GM19023 (cell line): ENCODE results near the gene DPF3.
A peak's percentile ranks its signal among the peaks of the same experiment; 100 is the strongest.

ENCODE experiments used
- ATAC-seq: cut with Tn5 transposase; IDR thresholded peaks from one replicate; pipeline ENCODE4 v1.9.1; 2021; ENCODE audit warnings: mild to moderate bottlenecking, moderate library complexity; ENCODE audit not compliant: unreplicated experiment

The DPF3 gene

DNA sequence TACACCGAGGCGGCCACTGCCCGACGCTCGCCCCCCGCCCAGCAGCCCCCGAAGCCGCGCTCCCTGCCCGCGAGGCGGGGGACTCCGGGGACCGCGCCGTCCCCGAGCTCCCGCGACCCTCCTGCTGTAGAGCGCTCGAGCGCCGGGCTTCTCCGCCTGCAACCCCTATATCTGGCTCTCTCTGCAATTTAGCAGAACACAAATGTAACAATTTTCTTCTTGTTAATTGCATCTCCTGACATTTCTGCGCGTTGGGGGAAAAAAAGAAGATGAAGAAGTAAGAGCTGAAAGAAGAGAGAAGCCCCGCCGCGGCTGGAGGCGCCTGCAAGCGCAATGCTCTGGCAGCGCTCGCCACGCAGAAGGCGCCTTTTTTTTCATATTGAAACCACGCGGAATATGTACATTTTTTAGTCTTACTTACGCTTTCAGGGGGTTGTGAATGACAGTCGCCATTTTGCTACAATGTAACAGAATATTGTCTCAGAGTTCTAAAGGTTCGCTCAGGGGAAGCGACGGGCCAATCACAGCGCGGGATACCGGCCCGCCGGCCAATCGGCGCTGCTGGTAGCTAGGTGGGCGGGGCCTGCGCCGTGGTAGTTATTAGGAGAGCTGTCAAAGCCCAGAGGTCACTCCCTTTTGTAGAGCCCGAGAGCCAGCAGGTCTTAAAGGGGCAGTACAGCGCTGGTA lies at the start of gene DPF3:
Gene DPF3 (minus strand): TSS at position 466 of the 687 bp plus-strand sequence. CDS start 13 bp downstream, at position 453.
- ATAC-seq: peak; percentile 99

DNA sequence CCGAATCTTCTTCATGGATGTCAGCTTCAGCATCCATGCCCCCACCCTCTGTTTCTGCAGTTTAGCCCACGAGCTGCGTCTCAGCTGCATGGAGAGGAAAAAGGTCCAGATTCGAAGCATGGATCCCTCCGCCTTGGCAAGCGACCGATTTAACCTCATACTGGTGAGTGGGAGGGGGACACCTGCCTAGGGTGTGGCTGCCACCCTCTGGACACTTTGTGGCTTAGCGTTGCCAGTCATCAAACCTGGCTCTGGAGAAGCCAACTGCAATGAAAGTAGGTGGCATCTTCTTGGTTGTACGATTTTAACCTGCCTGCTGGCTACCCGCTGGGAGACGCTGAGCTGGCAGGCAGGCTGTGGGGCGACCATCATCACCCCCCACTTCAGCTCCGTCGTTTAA lies 49.0 kb upstream of the DPF3 start:
- ATAC-seq: no peak

DNA sequence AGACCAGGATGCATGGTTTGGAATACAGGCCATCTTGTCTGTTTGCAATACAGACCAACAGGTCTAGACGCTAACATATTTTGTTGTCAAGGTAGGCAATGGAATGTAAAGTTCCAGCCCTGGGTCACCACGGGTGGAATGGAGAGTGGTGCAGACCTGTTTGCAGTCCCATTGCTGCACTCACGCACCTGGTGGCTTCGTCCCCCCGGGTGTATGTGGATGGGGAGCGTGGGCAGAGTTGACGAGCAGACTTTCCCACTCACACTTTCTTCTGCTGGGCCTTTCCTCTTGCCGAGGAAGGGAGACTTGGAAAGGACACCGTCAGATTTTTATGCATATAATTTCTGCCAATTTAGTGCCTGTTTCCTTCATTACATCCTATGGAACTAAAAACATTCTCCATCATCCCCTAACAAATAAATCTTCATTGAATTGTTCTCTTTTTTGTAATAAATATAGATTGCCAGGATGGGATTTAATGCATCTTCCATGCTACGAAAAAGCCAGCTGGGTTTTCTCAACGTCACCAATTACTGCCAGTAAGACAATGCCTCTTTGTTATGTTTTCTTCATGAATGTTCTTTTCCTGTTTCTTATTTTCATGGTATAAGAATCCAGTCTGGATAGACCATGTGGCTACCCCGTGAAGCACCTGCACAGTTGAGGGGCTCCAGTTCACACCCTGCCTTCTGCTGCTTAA lies 47.5 kb upstream of the DPF3 start:
- no peak for ATAC-seq

DNA sequence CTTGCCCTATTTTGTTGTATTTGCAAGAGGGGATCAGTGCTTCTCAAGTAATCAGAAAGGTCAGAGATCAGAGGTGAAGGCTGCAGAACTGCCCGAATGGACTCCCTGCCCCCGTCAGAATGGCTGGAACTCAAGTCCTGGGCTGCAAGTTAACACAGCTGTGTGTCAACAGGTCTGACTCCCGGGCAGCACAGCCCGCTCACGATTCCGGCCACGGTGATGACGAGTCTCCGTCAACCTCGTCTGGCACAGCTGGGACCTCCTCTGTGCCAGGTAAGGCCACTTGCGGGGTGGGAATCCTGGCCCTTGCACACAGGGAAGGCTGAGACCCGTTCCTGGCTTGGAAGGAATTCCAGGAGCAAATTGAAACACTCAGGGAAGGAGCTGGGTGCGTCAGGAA lies 45.7 kb upstream of the DPF3 start:
- no peak for ATAC-seq

DNA sequence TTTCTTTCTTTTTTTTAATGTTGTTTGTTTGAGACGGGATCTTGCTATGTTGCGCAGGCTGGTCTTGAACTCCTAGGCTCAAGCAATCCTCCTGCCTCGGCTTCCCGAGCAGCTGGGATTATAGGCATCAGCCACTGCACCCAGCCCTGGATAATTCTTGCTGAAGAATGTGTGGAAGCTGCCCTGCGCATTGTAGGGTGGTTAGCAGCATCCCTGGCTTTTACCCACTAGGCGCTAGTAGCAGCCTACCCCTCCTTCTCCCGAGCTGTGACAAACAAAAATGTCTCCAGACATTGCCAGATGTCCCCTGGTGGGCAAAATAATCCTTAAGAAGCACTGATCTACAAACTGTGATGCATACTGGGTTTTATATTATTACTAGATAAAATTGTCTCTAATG lies 39.0 kb upstream of the DPF3 start:
- no peak for ATAC-seq

DNA sequence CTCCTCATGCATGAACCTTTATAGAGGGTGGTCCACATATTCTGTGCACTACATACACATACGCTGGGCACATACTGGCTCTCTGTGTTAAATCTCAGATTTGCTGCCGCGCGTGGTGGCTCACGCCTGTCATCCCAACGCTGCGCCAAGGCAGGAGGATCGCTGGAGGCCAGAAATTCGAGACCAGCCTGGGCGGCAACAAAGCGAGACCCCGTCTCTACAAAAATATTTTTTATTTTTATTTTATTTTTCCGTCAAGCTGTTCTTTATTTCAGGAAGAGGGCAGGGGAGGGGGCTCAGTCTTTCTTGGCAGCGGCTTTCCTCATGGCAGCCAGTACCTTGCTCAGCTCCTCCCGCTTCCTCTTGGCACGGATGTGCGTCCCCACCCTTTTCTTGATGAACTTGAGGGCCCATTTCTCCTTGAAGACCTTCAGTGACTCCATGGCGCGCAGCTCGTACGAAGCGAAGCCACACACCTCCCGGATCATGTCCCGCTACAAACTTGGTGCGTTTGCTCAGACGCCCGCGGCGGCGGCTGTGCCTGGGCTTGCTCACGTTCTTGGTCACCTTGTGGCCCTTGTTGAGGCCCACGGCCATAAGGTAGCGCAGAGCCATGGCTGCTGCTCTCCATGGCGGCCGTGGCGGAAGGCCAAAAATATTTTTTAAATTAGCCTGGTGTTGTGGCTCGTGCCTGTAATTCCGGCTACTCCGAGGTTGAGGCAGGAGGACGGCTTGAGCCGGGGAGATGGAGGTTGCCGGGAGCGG lies 35.6 kb upstream of the DPF3 start:
- ATAC-seq: no peak

DNA sequence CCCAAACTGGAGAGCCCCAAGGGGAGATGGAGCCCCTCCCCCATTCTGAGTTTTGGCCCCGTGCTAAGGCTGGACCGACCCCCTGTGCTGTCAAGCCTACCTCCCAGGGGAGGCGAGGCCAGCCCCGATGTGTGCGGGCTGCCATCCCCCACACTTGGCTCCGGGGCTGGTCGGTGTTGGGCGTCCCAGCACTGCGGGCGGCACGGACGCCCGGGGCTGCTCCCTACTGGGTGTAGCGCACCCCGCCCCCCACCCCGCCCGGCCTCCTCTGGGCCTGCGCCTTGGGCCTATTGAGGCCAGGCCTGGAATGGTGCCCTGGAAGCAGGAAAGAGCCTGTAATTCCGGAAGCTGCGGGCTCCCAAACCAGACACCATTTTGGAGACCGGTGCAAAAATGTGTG lies 35.0 kb upstream of the DPF3 start:
- no peak for ATAC-seq

DNA sequence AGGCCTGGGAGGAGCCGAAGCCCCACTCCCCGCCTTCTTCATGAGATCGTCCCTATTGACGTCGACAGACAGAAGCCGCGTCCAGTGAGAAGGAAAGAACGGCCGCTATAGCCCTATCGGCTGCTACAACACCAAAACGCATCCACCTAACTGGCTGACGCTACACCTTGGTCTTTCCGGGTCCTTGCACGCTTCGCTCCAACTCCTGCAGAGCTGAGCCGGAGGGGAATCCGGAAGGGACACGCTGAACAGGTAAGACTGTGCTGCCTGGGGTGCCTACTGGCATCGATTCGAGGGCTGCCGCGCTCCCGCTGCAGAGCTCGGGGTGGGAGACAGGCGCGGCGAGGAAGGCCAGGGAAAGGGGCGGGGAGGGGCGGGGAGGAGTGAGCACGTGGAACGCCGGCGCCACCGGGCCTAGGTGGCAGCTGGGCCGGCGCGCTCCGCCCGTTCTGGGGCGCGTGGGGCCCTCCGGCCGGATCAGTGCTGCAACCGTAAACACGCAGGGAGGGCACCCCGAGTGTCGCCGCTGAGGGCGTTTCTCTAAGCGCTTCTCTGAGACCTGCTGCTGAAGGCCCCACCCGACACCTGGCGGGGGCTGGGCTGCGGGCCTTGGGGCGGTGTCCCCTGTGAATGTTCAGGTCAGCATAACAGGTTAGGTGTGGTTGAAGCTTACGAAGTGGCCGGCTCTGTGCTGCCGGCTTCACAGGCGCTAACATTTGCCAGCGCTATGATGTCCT lies 32.6 kb upstream of the DPF3 start, which contains the start of gene DCAF4:
Gene DCAF4 (plus strand): TSS at position 173 of the 737 bp plus-strand sequence. CDS start 11,515 bp downstream, outside the sequence.
- ATAC-seq: peak; percentile 95

DNA sequence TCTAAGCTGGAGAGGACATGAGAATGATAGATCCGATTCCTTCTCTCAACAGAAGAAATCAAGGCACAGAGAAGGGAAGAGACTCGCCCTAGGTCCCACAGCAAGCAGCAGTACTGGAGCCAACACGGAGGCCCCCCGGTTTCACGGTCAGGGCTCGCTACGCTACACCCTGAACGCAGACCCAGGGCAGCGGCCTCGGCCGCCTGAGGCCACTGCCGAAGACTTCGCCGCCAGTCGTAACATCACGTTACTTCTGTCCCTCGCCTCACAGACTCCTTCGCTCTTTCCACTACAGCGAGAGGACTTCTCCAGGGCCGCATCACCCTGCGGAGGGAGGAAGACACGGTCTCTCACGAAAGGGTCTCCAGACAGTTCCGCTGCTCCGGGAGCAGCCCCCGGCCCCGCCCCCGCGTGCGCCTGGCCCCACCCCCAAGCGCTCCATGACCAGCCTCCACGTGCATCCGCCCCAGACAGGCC lies 32.0 kb upstream of the DPF3 start:
- peak; percentile 21 for ATAC-seq

DNA sequence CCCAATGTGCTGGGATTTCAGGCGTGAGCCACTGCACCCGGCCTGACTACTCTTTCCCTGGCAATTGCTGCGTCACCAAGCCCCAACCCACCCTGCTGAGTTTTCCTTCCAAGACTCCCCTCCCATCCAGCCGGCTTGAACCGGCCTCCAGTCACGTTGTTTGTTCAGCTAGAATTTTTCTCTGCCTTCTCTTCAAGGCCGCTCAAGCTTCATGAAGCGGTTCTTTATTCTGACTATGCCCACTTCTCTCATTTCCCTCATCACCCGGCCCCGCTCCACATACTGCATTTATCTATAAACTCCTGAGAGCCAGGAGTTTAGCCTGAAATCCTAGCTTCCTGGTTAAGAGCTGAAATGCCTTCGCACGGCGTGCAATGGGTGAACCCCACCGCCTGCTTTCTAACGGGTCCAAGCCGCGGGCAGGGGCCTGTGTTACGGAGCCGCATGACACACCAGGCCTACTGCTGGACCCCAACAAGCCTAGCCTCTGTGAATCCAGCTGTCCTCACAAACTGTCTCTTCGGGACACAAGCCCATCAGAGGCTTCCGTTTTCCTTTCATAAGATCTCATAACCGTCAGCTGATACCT lies 31.4 kb upstream of the DPF3 start:
- no peak for ATAC-seq

DNA sequence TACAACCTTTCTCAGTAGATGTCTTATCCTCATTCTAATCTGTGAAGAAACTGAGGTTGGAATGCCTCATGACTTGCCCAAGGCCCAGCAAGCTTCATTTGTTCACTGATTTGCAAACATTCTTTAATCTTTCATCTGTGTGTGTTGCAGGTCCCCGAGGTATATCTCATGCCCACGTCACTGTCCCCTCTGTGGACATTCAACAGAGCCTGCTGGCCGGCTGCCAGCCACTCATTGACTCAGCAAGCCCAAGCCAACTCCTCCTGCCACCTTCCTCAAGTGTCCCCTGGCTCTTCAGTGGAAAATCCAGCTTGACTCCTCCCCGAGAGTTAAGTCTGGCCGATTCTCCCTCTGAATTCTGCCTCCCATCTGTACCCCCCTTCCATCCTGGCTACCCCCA lies 30.4 kb upstream of the DPF3 start:
- no peak for ATAC-seq

DNA sequence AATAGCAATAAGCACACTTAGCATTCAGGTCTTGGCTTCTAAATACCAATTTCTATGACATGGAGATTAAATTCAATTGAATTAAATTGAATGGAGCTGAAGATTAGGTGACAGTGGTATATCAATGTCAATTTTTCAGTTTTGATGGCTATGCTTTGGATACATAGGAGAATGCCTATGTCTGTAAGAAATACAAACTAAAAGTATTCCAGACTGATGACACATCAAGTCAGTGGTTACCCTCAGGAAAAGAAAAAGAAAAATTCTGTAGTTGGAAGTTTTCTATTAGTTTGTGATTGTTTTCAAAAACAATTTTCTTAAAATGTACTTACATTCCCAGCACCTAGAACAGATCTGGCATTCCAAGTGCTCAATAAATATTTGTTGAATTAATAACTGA lies 27.5 kb upstream of the DPF3 start:
- ATAC-seq: no peak

DNA sequence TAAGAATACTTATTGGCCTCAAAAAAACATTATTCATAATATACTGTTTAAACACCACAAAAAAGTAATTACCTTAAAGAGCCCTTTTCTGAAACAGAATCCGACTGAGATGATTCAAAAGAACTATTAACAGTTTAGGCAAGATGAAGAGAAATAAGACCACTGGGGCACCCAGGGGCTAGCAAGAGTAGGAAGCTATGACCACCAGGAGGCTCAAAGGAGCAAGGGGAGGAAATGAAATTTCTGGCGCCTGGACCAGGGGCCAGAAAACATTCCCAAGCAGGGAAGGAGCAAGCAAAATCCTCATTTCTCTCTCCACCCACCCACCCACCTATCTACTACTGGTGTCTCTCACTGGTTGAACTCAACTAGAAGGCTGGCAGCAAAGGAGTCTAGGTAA lies 26.1 kb upstream of the DPF3 start:
- no peak for ATAC-seq

DNA sequence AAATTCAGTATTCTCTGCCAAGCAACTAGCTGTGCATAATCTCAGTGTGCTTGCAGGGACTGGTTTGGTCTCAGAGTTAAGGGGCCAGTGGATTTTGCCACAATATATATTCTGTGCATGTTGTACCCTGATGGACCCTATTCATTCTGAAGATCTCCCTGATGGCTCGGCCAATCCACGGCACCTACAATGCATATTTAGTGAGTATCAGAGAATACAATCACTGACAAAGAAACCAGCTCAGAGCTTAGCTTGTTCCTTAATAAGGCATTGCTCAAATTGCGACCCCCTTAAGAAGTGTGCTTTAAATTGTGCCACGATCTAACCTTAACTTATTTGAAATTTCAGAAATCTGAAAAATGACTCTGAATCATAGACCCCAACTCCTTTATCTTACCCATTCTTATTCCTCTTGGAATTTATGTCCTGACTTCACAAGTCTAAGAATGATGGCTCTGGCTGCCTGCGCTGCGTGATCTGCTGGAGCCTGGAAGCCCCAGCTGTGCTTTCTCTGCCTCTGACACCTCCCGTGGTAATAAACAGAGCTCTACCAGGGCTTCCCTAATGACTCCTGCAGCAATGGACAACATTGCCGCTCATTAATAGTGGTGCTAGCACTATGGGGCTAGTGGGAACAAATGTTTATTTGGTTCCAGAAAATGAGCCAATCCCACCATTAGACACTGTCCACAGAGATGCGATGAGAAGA lies 23.3 kb upstream of the DPF3 start:
- ATAC-seq: no peak

DNA sequence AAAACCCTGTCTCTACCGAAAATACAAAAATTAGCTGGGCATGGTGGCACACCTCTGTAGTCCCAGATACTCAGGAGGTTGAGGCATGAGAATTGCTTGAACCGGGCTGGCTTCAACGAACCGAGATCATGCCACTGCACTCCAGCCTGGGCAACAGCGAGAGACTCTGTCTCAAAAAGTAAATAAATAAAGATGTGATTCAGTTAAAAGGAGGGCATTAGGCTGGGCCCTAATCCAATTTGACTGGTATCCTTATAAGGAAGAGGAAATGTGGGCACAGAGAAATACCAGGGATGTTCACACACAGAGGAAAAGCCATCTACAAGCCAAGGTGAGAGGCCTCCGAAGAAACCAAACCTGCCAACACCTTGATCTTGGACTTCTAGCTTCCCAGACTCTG lies 22.3 kb upstream of the DPF3 start:
- no peak for ATAC-seq

DNA sequence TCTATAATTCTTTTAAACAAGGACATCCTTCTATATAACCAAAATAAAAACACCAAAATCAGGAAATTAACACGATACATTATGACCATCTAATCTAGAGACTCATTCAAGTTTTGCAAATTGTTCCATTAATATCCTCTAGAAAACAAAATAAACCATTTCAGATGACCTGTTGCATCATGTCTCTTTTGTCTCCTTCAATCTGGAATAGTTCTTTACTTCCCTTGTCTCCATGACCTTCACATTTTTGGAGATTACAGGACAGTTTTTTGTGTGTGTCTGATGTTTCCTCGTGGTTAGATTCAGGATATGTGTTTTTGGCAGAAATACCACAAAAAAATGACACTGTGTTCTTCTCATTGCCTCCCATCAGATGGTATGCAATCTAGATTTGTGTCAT lies 19.9 kb upstream of the DPF3 start:
- no peak for ATAC-seq

DNA sequence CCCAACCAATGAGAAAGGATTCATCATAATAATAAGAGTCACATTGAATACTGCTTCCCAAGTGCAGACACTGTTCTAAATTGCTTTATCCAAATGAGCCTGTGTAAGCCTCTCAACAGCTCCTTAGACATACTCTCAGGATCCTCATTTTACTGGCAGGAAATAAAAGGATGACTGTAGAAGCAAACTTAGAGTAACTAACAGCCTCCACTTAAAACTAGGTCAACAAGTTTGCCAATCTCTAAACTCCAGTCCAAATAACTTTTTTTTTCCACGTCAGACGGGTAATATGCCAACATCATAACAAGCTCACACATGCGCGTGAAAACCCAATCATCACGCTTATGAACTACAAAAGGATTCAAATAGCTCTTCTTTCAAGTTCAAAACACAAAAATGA lies 15.3 kb upstream of the DPF3 start:
- no peak for ATAC-seq

DNA sequence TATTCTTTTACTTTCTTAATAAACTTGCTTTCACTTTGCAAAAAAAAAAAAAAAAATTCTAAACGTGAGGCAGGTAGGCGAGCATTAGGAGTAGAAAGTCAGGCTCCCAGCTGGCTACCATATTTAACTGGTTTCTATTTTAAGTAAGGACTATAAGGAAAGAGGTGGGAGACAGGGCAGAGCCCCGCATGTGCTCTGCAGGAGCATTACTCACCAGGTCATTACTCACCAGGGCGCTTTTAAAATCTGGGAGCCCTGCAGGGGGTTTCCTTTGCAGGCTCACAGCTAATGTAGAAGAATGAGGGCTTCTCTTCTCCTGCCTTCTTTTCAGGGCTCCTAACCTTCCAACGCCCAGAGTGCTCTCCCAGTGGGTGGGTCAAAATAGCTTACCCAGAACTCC lies 14.0 kb upstream of the DPF3 start:
- no peak for ATAC-seq

DNA sequence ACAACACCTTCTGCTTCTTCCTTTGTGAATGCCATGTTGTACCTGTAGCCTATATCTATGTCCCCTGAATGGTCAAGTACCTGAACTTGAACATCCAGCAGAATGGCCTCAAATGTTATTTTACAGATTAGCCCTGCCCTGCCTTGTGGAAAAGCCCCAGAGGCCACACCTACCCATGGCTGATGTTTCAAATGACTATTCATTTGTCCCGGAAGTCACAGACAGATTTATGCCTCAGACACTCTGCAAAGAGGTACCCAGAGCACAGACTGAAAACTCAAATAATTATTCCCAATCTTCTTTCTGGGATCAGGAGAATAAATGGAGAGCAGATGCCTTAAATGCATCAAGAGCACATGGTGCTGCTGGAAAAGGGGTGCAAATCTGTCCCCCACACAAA lies 13.0 kb upstream of the DPF3 start:
- no peak for ATAC-seq

DNA sequence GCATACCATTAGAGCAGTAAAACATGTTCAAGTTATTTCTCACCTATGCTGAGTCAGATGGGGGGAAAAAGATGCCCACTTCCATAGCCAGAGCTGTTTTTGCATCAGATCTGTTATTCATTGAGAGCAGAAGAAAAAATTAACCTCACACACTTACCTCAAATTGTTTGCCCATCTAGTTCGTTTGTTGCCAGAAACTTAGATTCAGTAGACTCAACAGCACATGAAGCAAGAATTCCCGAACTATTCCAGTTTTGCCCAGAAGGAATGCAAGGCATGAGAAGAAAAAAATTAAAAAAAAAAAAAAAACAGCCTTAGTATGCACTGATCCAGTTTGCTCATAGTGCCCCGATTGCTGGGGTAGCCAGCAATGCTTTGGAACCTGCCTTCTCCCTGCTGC lies 12.4 kb upstream of the DPF3 start:
- ATAC-seq: no peak
